Skin of body (tissue), 2 donors: ENCODE results near the gene MAP1LC3A. TPM values are rescaled to one million over a fixed set of nuclear protein-coding genes. Genes with fewer than 3 reads are reported as not detected.
"Not testable (repeated sequence)": the region's sequence is repeated elsewhere in the genome, so short reads cannot be mapped to it uniquely, and the experiment has no call there.

Source experiments
- DNase-seq: peaks from one replicate; lab custom pipeline; 2025; lab: John Stamatoyannopoulos, UW
- total RNA-seq: library from RNA; depleted of rRNA; stranded (reverse); fragments of >200 nt; gene quantifications from one replicate; pipeline ENCODE4 v1.2.3, GENCODE V29; 2014

Gene MAP1LC3A
- 18.1 TPM for total RNA-seq

DNA sequence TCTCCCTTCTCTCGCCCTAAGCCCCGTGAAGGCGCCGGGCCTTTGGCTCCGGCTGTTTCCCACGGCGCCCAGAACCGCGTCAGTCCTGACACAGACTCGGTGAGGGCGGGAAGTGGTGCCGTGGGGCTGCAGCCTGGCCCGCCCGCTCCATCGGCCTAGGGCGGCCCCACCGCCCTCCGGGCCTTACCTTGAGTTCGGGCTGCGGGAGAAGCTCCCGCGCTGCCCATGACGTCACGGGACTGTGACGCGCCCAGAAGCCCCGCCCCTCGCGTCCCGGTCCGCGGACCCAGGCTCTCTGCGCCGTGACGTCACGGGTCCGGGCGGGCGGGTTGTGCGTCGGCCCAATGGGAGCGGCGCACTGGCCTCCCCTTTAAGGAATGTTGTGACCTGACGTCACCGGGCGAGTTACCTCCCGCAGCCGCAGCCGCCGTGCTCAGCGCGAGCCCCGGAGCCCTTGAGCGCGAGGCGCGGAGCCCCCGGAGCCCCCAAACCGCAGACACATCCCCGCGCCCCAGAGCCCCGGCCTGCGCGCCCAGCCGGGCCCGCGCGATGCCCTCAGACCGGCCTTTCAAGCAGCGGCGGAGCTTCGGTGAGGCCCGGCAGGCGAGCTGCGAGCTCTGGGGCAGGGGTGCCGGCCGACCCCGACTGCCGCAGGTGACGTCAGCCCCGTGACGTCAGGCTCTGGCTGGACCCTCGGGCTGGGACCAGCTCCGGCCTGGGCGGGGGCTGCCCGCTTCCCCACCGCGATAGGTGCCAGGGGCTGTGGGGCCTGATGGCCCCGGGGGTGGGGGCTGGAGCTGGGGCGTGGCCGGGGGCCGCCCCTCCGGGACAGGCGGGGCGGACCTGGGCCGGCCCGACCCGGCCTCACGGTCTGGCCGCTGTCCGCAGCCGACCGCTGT, at the start of gene MAP1LC3A:
TSS of gene MAP1LC3A (plus strand) at position 399 of the 899 bp plus-strand sequence. CDS start at position 550, 151 bp downstream.
- peak; percentile 92 for DNase-seq

DNA sequence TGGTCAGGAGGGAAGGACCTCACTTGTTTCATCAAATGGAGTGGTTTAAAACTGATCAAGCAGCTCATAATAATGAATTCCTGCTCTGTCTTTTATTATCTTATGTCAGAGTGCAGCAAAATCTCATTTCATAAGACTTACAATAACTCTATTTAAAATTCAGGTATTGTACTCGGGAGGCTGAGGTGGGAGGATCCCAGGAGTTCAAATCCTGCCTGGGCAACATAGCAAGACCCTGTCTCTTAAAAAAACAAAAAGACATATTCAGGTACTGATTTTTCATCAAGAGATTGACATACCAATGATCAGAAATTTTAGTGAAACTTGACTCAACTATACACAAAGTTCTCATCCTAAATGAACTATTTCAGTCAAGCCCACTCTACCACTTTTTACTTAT, 47.9 kb upstream of the MAP1LC3A start:
- DNase-seq: no peak

DNA sequence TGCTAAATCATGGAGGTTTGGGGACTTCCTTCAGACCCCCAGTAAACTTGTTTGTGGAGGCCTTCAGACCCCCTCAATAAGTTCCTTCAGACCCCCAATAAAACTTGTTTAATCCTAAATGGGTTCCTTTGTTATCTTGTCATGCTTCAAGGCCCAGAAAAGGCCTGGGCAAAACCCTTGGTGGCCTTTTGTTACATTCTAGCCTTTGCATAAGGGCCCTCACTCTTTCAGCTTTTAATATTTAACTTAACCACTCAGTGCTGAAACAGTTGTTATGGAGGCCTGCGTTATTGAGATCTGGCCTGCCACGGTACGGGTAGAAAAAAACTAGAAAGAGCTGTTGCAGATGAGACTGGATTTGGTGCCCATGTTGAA, 46.6 kb upstream of the MAP1LC3A start:
- DNase-seq: no peak

DNA sequence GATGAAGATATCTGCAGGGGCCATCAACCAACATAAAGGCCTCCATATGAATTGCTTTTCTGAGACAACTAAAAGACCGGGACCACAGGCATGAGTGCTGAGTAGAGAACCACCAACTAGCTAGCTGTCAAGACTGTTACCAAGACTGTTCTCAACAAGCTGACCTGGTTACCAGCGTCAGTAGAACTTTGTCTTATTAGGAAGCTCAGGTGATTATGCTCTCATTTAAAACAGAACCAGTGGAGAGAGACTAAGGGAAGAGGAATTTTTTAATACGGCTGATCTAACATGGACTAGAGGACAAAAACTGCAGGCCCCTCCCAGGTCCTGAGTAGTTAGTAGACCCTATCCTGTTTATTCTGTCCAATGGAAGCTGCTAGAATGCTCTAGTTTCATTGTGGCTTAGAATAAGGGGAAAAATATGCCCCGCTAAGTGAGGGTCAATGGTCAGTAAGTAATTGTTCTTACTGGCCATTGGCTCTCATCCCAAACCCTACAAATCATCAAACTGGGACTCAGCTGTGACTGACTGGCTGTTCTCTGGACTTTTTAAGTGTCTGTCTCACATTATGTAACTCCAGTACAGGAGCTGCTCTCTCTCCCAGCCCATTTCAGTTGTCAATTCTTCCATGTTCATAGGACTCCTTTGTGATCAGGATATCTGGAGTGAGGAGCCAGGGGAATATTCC, 46.1 kb upstream of the MAP1LC3A start:
- no peak for DNase-seq

DNA sequence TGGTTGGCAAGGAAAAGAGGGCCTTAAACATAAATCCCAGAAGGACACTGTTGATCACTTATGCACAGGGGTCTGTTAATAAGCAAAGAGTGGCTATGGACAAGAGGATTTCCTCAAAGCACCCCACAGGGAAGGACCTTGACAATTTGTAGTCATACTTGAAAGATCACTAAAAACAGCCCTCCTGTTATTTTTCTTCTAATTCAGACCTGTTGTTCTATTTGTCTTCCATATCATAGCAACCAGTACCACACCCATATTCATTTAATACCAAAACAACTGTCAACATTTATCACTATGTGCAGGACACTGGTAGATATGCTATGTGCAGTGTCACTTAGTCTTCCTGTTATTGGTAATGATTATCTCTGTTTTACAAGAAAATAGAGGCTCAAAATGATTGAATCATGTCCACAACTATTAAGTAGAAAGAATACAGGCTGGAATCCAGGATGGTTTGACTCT, 45.5 kb upstream of the MAP1LC3A start:
- no peak for DNase-seq

DNA sequence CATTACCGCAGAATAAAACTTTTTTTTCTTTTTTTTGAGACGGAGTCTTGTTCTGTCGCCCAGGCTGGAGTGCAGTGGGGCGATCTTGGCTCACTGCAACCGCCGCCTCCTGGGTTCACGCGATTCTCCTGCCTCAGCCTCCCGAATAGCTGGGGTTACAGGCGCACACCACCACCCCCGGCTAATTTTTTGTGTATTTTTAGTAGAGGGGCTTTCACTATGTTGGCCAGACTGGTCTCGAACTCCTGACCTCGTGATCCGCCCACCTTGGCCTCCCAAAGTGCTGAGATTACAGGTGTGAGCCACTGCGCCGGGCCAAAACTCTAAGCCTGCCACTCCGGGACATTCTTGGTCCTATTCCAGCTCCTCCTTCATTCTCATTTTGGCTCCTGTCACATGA, 44.5 kb upstream of the MAP1LC3A start:
- not testable (repeated sequence) for DNase-seq

DNA sequence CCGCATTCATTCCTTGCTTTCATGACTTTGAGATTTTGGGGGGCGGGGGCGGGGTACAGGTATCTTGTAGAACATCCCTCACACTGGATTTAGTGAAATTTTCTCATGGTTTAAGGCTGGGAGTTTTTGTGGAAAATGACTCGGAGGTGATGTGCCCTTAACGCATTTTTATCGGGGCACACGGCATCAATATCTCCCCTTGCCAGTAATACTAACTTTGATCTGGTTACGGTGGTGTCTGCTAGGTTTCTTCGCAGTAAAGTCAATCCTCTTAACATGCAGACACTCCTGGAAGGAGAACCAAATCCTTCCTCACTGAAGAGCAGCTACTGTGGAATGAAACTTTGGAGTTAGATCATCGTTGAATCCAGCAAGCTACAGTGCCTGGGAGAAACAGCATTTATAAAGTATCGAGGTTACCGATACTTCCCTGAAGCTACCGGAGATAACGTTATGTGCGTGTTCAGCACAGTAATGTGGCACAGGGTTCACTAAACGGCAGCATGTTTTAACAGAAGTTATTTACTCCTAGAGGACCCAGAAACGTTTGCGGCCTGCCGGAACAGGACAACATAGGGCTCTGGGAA, 43.5 kb upstream of the MAP1LC3A start:
- no peak for DNase-seq

DNA sequence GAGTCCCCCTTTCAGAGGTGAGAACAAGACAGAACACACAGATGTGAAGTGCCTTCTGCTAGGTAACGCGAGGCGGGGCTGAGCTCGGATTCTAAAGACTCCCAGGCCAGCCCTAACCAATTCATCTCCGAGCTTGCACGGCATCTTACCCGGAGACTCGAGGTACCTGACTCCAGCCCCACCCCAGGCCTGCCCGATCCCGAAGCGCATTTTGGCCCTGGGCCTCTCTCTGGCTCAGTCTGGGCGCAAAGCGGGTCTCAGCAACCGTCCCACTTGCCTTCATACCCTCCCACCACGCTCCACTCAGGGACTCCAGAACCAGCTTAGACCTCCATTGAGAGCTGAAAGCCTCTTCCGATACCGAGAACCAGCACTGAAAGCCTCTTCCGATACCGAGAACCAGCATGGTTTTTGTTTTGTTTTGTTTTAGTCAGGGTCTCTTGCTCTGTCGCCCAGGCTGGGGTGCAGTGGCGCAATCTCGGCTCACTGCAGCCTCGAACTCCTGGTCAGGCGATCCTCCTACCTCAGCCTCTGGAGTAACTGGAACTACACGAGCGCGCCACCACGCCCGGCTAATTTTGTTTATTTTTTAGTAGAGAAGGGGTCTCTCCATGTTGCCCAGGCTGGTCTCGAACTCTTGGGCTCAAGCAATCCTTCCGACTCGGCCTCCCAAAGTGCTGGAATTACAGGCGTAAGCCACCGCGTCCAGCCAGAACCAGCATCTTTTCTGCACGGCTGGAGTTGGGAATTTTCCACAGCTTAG, 42.9 kb upstream of the MAP1LC3A start:
- DNase-seq: no peak

DNA sequence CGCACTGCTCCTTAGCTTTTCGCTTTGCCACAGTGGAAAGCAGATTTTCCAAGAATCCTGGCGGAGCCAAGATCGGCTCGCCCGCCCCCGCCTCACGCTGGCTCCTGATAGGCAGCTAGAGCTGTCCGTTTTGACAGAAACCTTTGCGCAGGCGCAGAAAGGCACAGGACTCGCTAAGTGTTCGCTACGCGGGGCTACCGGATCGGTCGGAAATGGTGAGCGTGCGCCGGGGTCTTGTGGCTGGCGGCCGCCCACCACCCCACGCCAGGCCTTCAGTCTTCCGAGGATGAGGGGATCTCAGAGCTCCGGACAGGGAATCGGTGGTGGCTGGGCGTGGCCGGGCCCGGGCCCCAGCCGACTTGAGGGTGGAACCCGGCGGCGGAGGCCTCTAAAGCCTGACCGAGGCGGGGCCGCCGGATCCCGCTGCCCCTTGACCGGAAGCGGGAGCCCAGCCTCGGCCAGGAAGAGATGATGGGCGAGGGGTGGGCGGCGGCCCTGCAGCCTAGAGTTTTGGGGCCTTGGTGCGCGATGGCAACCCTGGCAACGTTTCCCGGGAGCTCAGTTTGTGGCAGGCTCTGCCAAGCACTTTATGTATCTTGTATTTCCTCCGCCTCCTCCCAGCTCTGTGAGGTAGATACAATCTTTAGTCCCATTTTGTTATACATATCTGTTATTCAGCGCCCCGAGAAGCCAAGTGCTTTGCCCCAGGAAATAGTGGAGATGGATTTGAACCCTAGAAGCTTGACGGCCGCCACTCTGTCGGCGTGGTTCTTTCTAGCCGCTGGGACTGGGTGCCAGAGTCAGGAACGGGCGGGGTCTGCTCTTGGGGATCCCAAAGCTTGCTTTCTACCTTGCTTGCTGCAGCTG, 42.0 kb upstream of the MAP1LC3A start, which contains the start of gene DYNLRB1:
TSS of gene DYNLRB1 (plus strand) at position 176 of the 867 bp plus-strand sequence. CDS start at position 213, 37 bp downstream.
- peak; percentile 95 for DNase-seq

DNA sequence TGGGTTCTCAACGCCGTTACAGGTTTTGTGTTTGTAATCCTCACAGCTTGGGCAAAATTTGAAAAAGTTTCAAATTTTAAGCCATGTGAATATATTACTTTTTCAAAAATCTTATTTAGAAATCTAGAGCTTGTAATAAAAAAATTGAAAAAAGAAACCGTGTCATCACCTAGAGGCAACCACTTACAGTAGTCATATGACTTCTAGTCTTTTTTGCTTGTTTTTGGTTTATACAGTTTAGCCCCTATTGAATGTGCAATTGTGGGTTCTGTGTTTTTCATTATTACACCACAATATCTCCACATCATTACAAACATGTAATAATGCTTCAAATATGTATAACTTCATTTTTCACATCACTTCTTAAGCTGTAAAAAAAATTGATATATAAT, 41.4 kb upstream of the MAP1LC3A start:
- DNase-seq: no peak

DNA sequence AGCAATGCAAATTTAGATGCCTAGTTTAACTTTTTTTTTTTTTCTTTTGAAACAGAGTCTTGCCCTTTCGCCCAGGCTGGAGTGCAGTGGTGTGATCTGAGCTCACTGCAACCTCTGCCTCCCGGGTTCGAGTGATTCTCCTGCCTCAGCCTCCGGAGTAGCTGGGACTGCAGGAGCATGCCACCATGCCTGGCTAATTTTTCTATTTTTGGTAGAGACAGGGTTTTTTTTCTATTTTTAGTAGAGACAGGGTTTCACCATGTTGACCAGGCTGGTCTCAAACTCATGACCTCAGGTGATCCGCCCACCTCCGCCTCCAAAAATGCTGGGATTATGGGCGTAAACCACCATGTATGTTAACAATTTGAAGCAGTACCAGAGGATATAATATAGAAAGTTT, 39.7 kb upstream of the MAP1LC3A start:
- DNase-seq: not testable (repeated sequence)

DNA sequence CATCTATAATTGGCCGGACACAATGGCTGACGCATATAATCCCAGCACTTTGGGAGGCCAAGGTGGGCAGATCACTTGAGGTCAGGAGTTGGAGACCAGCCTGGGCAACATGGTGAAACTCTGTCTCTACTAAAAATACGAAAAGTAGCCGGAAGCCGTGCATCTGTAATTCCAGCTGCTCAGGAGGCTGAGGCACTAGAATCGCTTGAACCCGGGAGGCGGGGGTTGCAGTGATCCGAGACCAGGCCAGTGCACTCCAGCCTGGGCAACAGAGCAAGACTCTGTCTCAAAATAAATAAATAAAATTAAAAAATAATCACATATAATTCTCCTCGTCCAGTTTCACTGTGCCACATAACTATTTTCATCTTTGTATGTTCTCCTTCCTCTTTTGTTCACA, 38.7 kb upstream of the MAP1LC3A start:
- not testable (repeated sequence) for DNase-seq

DNA sequence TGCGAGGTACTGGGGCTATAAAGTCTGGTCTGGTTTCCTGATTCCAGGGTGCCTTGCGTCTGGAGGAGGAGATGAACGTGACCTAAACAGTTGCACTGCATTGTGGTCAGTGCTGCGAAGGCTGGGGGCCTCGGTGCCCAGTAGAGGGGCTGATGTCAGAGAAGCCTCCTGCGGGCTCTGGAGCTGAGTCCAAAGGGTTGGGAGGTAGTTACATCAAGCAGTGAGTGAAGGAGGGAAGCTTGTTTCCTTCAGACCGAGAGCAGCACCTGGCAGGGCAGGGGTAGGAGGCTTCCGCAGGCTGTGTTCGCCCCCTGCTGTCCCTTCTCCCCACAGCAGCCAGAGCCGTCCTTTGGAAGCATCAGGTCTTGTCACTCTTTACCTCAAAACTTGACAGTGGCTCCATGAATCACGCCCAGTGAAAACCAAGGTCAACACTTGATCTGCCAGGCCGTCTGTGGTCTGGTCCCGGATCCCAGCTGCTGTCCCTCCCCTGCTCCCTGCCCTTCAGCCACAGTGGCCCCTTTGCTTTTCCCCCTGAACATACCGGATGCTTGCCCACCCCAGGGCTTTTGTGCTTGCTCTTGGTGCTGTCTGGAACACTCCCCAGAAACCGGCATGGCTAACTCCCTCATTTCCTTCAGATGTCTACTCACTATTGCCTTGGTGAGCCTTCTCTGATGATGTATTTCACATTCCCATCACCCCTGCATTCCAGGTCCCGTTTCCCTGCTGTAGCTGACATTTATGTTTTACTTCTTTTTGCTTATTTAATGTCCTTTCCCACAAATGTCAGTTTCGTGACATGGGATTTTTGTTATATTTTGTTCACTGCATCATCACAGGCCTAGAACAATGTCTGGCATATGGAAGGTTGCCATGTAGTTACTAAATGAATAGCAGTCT, 35.3 kb upstream of the MAP1LC3A start:
- DNase-seq: peak; percentile 56

DNA sequence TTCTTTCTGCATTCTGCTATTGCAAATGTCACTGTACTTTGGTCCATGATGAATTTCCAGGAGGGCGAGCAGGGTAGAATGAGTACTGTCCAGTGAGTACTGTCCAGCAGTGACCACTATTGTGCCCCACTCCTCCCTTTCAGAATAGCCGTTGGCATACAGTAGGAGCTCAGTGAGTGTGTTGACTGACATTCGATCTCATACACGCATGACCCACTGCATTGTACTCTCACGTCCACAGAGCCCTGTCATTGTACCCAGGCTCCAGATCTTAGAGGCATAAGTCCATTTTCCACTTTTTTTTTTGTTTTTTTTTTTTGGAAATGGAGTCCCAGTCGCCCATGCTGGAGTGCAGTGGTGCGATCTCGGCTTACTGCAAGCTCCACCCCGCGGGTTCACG, 34.1 kb upstream of the MAP1LC3A start:
- DNase-seq: no peak

DNA sequence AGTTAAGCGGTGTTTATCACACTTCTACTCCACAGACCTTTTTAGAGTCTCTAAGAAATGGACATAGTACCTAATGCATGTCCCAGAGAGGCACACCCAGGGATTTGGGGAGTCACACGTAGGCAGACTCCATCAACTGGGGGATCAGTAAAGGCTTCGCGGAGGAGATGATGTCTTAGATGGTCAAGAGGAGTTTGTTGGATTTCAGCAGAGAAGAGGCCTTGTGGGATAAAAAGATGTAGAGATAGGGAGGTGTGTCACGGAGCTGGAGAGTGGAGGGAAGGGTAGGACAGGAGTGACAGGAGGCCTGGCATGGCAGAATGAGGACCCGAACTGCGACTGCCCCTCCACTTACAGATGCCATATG, 33.2 kb upstream of the MAP1LC3A start:
- DNase-seq: no peak

DNA sequence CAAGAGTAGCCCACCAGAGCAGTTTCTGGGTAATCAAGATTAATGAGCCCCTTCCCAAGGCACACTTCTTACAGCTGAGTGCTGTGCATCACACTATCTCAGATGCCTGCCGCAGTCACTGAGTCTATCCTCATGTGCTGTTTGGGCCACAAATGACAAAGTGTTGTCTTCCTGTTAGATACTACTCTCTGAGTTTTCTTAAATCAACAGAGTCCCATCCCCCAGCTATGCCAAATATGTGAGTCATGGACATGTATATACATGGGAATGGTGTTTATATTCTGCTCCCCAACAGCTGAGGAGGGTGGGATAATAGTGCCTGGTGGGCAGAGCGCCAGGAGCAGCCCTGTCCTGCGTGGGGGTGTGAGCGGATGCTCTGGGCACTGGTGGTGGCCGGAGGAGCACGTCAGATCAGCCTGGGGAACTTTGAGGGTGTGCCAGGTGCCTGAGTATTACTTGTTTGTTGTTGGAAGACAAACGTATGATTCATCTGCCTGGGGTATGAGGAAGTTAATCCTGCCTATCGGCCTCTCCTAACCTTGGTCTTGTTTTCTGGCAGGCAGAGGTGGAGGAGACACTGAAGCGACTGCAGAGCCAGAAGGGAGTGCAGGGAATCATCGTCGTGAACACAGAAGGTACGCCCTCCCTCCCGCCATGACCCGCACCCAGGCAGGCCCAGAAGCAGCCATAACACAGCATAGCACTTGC, 32.7 kb upstream of the MAP1LC3A start:
- DNase-seq: peak; percentile 22

DNA sequence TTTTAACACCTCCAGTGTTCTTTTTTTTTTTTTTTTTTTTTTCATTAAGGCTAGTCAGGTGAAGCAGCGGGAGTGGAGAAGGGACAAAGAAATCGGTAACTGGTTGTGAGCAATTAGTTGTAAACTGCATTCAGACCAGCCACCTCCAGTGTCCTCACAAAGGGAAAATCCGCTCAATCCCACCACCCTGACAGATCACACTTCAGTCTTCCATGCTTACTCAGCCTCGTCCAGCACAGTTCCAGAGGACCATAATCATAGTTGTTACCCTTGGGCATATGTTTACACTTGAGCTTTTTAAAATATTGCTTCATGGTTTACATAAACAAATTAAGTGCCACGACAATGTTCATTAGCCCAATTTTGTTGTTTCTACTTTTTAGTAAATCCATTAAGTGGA, 32.1 kb upstream of the MAP1LC3A start:
- no peak for DNase-seq

DNA sequence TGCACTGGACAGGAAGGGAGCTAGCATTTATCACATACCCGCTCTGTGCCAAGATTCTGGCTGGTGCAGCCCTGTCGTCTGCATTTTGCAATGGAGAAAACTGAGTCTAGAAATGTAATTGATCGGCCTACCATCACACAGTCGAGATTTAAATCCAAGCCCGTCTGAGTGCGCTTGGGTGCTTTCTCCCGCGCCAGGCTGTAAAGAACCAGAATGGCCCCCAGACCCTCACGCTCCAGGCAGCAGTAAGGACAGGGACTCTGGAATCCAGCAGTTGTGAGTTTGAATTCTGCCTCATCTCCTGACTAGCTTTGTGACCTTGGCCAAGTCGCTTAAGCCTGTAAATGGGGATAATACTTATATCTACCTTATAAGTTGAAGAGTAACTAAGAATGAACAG, 31.5 kb upstream of the MAP1LC3A start:
- DNase-seq: no peak

DNA sequence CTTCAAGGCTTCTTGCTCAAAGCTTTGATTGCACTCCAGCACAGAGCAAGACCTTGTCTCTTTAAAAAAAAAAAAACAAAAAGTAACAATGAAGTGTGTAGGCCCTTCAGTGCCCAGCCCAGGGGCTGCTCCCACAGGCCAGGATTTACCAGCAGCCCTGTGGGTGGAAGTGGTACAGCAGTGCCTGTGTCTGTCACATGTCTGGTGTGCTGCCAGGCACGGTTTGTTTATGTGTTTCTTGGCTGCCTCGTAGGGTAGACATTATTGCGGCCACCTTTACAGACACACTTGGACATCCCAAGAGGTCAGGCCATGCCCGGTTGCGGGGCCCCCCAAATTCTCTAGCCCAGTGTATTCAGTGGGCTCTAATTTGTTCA, 29.6 kb upstream of the MAP1LC3A start:
- DNase-seq: no peak
